Measurements from ENCODE around the gene E2F2.
"Not testable (repeated sequence)": the region's sequence is repeated elsewhere in the genome, so short reads cannot be mapped to it uniquely, and the experiment has no call there.

E2F2 gene

GRCh38 chr1:23522244-23522982, 8.6 kb downstream of the E2F2 start:
- no peak for DNase-seq

GRCh38 chr1:23521588-23521987, 9.4 kb downstream of the E2F2 start:
- no peak for DNase-seq

- no peak for DNase-seq
These were observed 13.5 kb downstream of the E2F2 start for GRCh38 chr1:23517581-23517980.

GRCh38 chr1:23515905-23516304, 15.1 kb downstream of the E2F2 start:
- DNase-seq: no peak

- no peak for DNase-seq
These were observed 16.8 kb downstream of the E2F2 start for GRCh38 chr1:23514111-23514679.

- no peak for DNase-seq
These were observed 21.1 kb downstream of the E2F2 start for GRCh38 chr1:23509896-23510295.

GRCh38 chr1:23506376-23507107, 24.5 kb downstream of the E2F2 start:
- DNase-seq: no peak

- no peak for DNase-seq
These were observed 25.2 kb downstream of the E2F2 start for GRCh38 chr1:23505851-23506250.

- DNase-seq: not testable (repeated sequence)
These were observed 26.9 kb downstream of the E2F2 start for GRCh38 chr1:23504156-23504555.

GRCh38 chr1:23502951-23503350, 28.1 kb downstream of the E2F2 start:
- DNase-seq: no peak

- DNase-seq: no peak
These were observed 30.6 kb downstream of the E2F2 start for GRCh38 chr1:23500466-23500865.

- DNase-seq: no peak
These were observed 33.1 kb downstream of the E2F2 start for GRCh38 chr1:23497777-23498439.

- DNase-seq: no peak
These were observed 34.4 kb downstream of the E2F2 start for GRCh38 chr1:23496490-23497181.

- DNase-seq: not testable (repeated sequence)
These were observed 36.2 kb downstream of the E2F2 start for GRCh38 chr1:23494836-23495235.

- DNase-seq: not testable (repeated sequence)
These were observed 38.3 kb downstream of the E2F2 start for GRCh38 chr1:23492776-23493175.

GRCh38 chr1:23492132-23492720, 38.8 kb downstream of the E2F2 start:
- DNase-seq: no peak

- DNase-seq: no peak
These were observed 41.2 kb downstream of the E2F2 start for GRCh38 chr1:23489842-23490241.

GRCh38 chr1:23485002-23485332, 46.1 kb downstream of the E2F2 start:
- no peak for DNase-seq

GRCh38 chr1:23484253-23485001, 46.6 kb downstream of the E2F2 start:
- peak; percentile 65 for DNase-seq

GRCh38 chr1:23483321-23484252, 47.4 kb downstream of the E2F2 start, which contains the start of gene ASAP3:
ASAP3 (minus strand) TSS chr1:23484179; CDS start chr1:23484133, 46 bp downstream.
- DNase-seq: no peak

- no peak for DNase-seq
These were observed 49.1 kb downstream of the E2F2 start for GRCh38 chr1:23481904-23482303.
